Thymus (tissue), 11 donors: ENCODE results near the gene VEGFC. TPM values are rescaled to one million over a fixed set of nuclear protein-coding genes. Genes with fewer than 3 reads are reported as not detected.

Experiments used
- DNase-seq, 9 donors: peaks; one replicate each; pipeline ENCODE4 v3.0.0-alpha.2; 2013; ENCODE audit warnings: low spot score in 9 of 9, low read depth in 6 of 9, missing footprints in 1 of 9
- H3K27ac ChIP-seq, 2 donors: one replicate each; pipeline ENCODE4 v1.5.1; 2013; ENCODE audit warnings: control low read depth in 1 of 2, low read depth in 1 of 2, low read length in 1 of 2, mild to moderate bottlenecking in 1 of 2, moderate library complexity in 1 of 2
- H3K27me3 ChIP-seq, 2 donors: one replicate each; pipeline ENCODE4 v1.5.1; 2013; ENCODE audit warnings: low read length in 1 of 2; ENCODE audit not compliant: control insufficient read depth in 2 of 2, insufficient read depth in 1 of 2
- H3K36me3 ChIP-seq, 2 donors: one replicate each; pipeline ENCODE4 v1.5.1; 2013; ENCODE audit warnings: low read length in 1 of 2, mild to moderate bottlenecking in 1 of 2, moderate library complexity in 1 of 2; ENCODE audit not compliant: control insufficient read depth in 2 of 2, insufficient read depth in 2 of 2
- H3K4me1 ChIP-seq, 2 donors: one replicate each; pipeline ENCODE4 v1.5.1; 2013; ENCODE audit warnings: low read length in 2 of 2; ENCODE audit not compliant: control insufficient read depth in 2 of 2, insufficient read depth in 2 of 2
- H3K4me3 ChIP-seq, 2 donors: one replicate each; pipeline ENCODE4 v1.5.1; 2013; ENCODE audit warnings: low read length in 2 of 2, control low read depth in 1 of 2, mild to moderate bottlenecking in 1 of 2
- H3K9me3 ChIP-seq, 2 donors: one replicate each; pipeline ENCODE4 v1.5.1; 2013; ENCODE audit warnings: low read length in 1 of 2, mild to moderate bottlenecking in 1 of 2; ENCODE audit not compliant: control insufficient read depth in 2 of 2, insufficient read depth in 1 of 2
- WGBS: extraction: QIAGEN DNeasy Blood & Tissue Kit; methylation state at CpG from one replicate; pipeline ENCODE4 v1.1.7; 2013; 5-methylcytosine and 5-hydroxymethylcytosine counted together
- polyA plus RNA-seq: library from polyadenylated mRNA; stranded (reverse); fragments of 200-250 nt; gene quantifications from one replicate; pipeline ENCODE4 v1.2.3, GENCODE V29; 2013
- total RNA-seq: library from RNA; stranded (reverse); fragments of 120-200 nt; gene quantifications from one replicate; pipeline ENCODE4 v1.2.4, GENCODE V29; 2013
- donor health status: healthy.

The VEGFC gene
- total and polyA plus RNA-seq, 2 donors, result 1.3 to 3.3 TPM

- peak in 1 of 9 donors; percentile 5 for DNase-seq
- no peaks in the 10 kb centered on the region for H3K36me3 ChIP-seq
- H3K4me1 ChIP-seq, result no peaks in the 10 kb centered on the region
- no peaks in the 10 kb centered on the region for H3K9me3 ChIP-seq
- peaks cover 37 to 47% of the 10 kb centered on the region in 2 donors for H3K27me3 ChIP-seq
- WGBS, result 8% methylated on average over 1 of the region's 1 CpG
- H3K4me3 ChIP-seq, result no peak overlapping the region
- H3K27ac ChIP-seq, result no peak overlapping the region
Observed at GRCh38 chr4:176789955-176790354, 2.8 kb downstream of the VEGFC start.

- Histone ChIP-seq H3K27ac (no peak overlapping the region), H3K4me3 (no peak overlapping the region), H3K9me3 (no peaks in the 10 kb centered on the region), H3K4me1 (no peaks in the 10 kb centered on the region), H3K27me3 (peaks cover 33 to 42% of the 10 kb centered on the region in 2 donors), H3K36me3 (no peaks in the 10 kb centered on the region)
- no peak for DNase-seq
- 94% methylated on average over 6 of the region's 6 CpGs for WGBS
Observed at GRCh38 chr4:176788971-176789370, 3.8 kb downstream of the VEGFC start.

GRCh38 chr4:176788248-176788647 lies 4.5 kb downstream of the VEGFC start:
- Histone ChIP-seq H3K36me3 (no peaks in the 10 kb centered on the region), H3K9me3 (no peaks in the 10 kb centered on the region), H3K4me1 (no peaks in the 10 kb centered on the region), H3K27ac (no peak overlapping the region), H3K4me3 (no peak overlapping the region), H3K27me3 (peaks cover 32 to 35% of the 10 kb centered on the region in 2 donors)
- DNase-seq, result no peak
- WGBS, result 91% methylated on average over 8 of the region's 8 CpGs

- Histone ChIP-seq H3K9me3 (no peaks in the 10 kb centered on the region), H3K4me3 (no peak overlapping the region), H3K4me1 (no peaks in the 10 kb centered on the region), H3K27me3 (peaks cover 2 to 3% of the 10 kb centered on the region in 2 donors), H3K36me3 (no peaks in the 10 kb centered on the region), H3K27ac (no peak overlapping the region)
- WGBS, result 96% methylated on average over 2 of the region's 2 CpGs
- DNase-seq, result no peak
Observed at GRCh38 chr4:176784816-176785215, 7.9 kb downstream of the VEGFC start.

GRCh38 chr4:176782794-176783193 lies 9.9 kb downstream of the VEGFC start:
- 62% methylated on average over 2 of the region's 2 CpGs for WGBS
- H3K27ac ChIP-seq, result no peak overlapping the region

GRCh38 chr4:176782191-176782590 lies 10.5 kb downstream of the VEGFC start:
- Histone ChIP-seq H3K4me1 (no peaks in the 10 kb centered on the region), H3K4me3 (no peak overlapping the region), H3K9me3 (no peaks in the 10 kb centered on the region), H3K27ac (no peak overlapping the region), H3K36me3 (no peaks in the 10 kb centered on the region), H3K27me3 (no peaks in the 10 kb centered on the region)
- no peak for DNase-seq
- 94% methylated on average over 5 of the region's 5 CpGs for WGBS

More at GRCh38 chr4:176782794-176783193, 9.9 kb downstream of the VEGFC start:
- H3K9me3 ChIP-seq, result no peaks in the 10 kb centered on the region
- H3K36me3 ChIP-seq, result no peaks in the 10 kb centered on the region
- no peak overlapping the region for H3K4me3 ChIP-seq
- no peak for DNase-seq
- H3K4me1 ChIP-seq, result no peaks in the 10 kb centered on the region
- no peaks in the 10 kb centered on the region for H3K27me3 ChIP-seq

- Histone ChIP-seq H3K27ac (no peak overlapping the region), H3K4me1 (no peaks in the 10 kb centered on the region), H3K4me3 (no peak overlapping the region), H3K27me3 (no peaks in the 10 kb centered on the region), H3K36me3 (no peaks in the 10 kb centered on the region), H3K9me3 (no peaks in the 10 kb centered on the region)
- DNase-seq, result no peak
- 91% methylated on average over 4 of the region's 4 CpGs for WGBS
Observed at GRCh38 chr4:176781739-176782100, 11.0 kb downstream of the VEGFC start.

- Histone ChIP-seq H3K4me3 (no peak overlapping the region), H3K9me3 (no peaks in the 10 kb centered on the region), H3K27ac (no peak overlapping the region), H3K36me3 (no peaks in the 10 kb centered on the region), H3K4me1 (no peaks in the 10 kb centered on the region), H3K27me3 (no peaks in the 10 kb centered on the region)
- no peak for DNase-seq
- 85% methylated on average over 1 of the region's 1 CpG for WGBS
Observed at GRCh38 chr4:176780995-176781738, 11.6 kb downstream of the VEGFC start.

- Histone ChIP-seq H3K27ac (no peak overlapping the region), H3K27me3 (no peaks in the 10 kb centered on the region), H3K4me1 (no peaks in the 10 kb centered on the region), H3K4me3 (no peak overlapping the region), H3K9me3 (no peaks in the 10 kb centered on the region), H3K36me3 (no peaks in the 10 kb centered on the region)
- DNase-seq, result no peak
- WGBS, result 98% methylated on average over 4 of the region's 4 CpGs
Observed at GRCh38 chr4:176779421-176779820, 13.3 kb downstream of the VEGFC start.
